ENCODE measurements around the gene PQBP1. TPM values are rescaled to one million over a fixed set of nuclear protein-coding genes. Genes with fewer than 3 reads are reported as not detected.

Gene PQBP1
- total and polyA plus RNA-seq, 3 donors from 2014 or later, result 37.8 to 43.7 (median 39.3) TPM

DNA sequence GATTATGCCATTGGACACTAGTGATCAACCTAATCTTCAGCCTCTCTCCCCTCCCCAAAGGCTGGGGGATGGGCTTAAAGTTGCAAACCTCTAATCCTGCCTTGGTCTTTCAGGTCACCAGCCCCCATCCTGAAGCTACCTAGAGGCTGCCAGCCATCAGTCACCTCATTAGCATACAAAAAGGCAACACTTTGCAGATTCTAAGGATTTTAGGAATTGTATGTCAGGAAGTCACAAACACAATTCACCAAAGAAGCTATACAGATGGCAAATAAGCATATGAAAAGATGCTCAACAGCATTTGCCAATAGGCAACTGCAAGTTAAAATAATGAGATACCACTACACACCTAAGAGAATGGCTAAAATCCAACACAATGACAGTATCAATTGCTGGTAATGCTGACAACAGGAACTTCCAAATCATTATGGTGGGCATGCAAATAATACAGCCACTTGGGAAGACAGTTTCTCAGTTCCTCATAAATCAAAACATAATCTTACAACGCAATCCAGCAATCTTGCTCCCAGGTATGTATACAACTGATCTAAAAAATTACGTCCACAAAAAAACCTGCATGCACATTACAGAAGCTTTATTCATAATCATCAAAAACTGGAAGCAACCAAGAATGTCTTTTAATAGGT lies 30.1 kb downstream of the PQBP1 start:
- Histone ChIP-seq H3K36me3 (ENCODE audit: low read depth, missing control alignments) (no peaks in the 10 kb centered on the region), H3K9me3 (no peaks in the 10 kb centered on the region), H3K4me3 (no peak overlapping the region), H3K4me1 (peaks cover 3% of the 10 kb centered on the region), H3K27ac (no peak overlapping the region), H3K27me3 (no peaks in the 10 kb centered on the region)
- intact Hi-C loops (cut with DNase I; ENCODE audit: low total_unique reads), result no loop called here
- DNase-seq, result no peak
- TF ChIP-seq CTCF (IDR thresholded peaks at IDR 0.05) (no peak), POLR2A (IDR thresholded peaks at IDR 0.05) (no peak)
- 77 to 86% methylated on average over 2 of the region's 2 CpGs for WGBS, 2 donors

DNA sequence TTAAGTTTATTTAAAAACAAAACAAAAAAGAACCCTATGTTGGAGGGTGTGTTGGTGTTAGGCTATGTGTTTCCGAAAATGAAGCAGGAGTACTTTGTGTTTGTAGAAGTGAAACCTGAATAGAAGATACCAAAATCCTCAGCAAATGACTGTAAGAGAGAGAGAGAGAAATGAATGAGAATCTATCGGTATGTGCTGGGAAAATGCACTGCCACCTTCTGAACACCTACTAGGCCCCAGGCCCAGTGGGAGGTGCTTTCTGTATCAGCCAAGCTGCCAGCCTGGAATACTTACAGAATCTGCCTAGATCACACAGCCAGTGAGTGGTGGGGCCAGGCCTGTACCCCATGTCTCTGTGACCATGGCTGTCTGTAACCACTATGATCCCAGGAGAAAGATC lies 36.0 kb downstream of the PQBP1 start:
- H3K9me3 ChIP-seq, result no peaks in the 10 kb centered on the region
- H3K4me3 ChIP-seq, result no peak overlapping the region
- TF ChIP-seq POLR2A (IDR thresholded peaks at IDR 0.05) (no peak), CTCF (IDR thresholded peaks at IDR 0.05) (no peak)
- H3K27me3 ChIP-seq, result no peaks in the 10 kb centered on the region
- no peak for DNase-seq
- H3K27ac ChIP-seq, result no peak overlapping the region
- H3K4me1 ChIP-seq, result no peaks in the 10 kb centered on the region
- H3K36me3 ChIP-seq (ENCODE audit: low read depth, missing control alignments), result no peaks in the 10 kb centered on the region
- 94 to 100% methylated on average over 2 of the region's 2 CpGs for WGBS, 2 donors
- intact Hi-C loops (cut with DNase I; ENCODE audit: low total_unique reads), result no loop called here

GRCh38 chrX:48934581-48935300 lies 37.0 kb downstream of the PQBP1 start:
- TF ChIP-seq POLR2A (IDR thresholded peaks at IDR 0.05) (no peak), CTCF (IDR thresholded peaks at IDR 0.05) (no peak)
- no peaks in the 10 kb centered on the region for H3K36me3 ChIP-seq (ENCODE audit: low read depth, missing control alignments)
- intact Hi-C loops (cut with DNase I; ENCODE audit: low total_unique reads), result no loop called here
- H3K4me1 ChIP-seq, result no peaks in the 10 kb centered on the region
- DNase-seq, result no peak
- H3K27ac ChIP-seq, result no peak overlapping the region
- WGBS, 2 donors, result 79 to 92% methylated on average over 7 of the region's 7 CpGs
- no peaks in the 10 kb centered on the region for H3K9me3 ChIP-seq
- H3K4me3 ChIP-seq, result no peak overlapping the region
- H3K27me3 ChIP-seq, result no peaks in the 10 kb centered on the region

- intact Hi-C loops (cut with DNase I; ENCODE audit: low total_unique reads), result no loop called here
- no peak for TF ChIP-seq POLR2A (IDR thresholded peaks at IDR 0.05)
- no peak for TF ChIP-seq CTCF (IDR thresholded peaks at IDR 0.05)
- WGBS, 2 donors, result 100% methylated on average over 1 of the region's 1 CpG
- Histone ChIP-seq H3K27ac (no peak overlapping the region), H3K27me3 (no peaks in the 10 kb centered on the region), H3K4me3 (no peak overlapping the region), H3K4me1 (no peaks in the 10 kb centered on the region), H3K36me3 (ENCODE audit: low read depth, missing control alignments) (no peaks in the 10 kb centered on the region), H3K9me3 (no peaks in the 10 kb centered on the region)
- DNase-seq, result no peak
These were observed 37.6 kb downstream of the PQBP1 start for GRCh38 chrX:48935301-48935670.
